ENCODE results near the gene EFNB1. TPM values are rescaled to one million over a fixed set of nuclear protein-coding genes. Genes with fewer than 3 reads are reported as not detected.
"Not testable (repeated sequence)": the region's sequence is repeated elsewhere in the genome, so short reads cannot be mapped to it uniquely, and the experiment has no call there.

The EFNB1 gene
- total RNA-seq = 10 to 100 TPM; 23.7 to 42.4 TPM

- peak; percentile 96 for DNase-seq (ENCODE audit: low spot score)
- Histone ChIP-seq H3K4me1 (peaks cover 0 to 22% of the 10 kb centered on the region in 2 donors), H3K36me3 (no peaks in the 10 kb centered on the region), H3K9me3 (no peaks in the 10 kb centered on the region), H3K27ac (peak within 1 kb of the TSS; percentile 81 to 87), H3K4me3 (peak within 1 kb of the TSS; percentile 64 to 74), H3K27me3 (no peaks in the 10 kb centered on the region)
- no peak for TF ChIP-seq CTCF (IDR thresholded peaks at IDR 0.05)
Observed at GRCh38 chrX:68828740-68829581, at the start of gene EFNB1. Gene EFNB1, plus strand, starts transcription at chrX:68829021. Its CDS starts 756 bp downstream, at chrX:68829777.

- H3K9me3 ChIP-seq = peaks cover 0 to 18% of the 10 kb centered on the region in 2 donors
- H3K27ac ChIP-seq; H3K4me1 ChIP-seq; H3K27me3 ChIP-seq; H3K36me3 ChIP-seq; H3K4me3 ChIP-seq; DNase-seq (ENCODE audit: low spot score): not testable (repeated sequence)
Observed at GRCh38 chrX:68781295-68781694, 47.5 kb upstream of the EFNB1 start.

GRCh38 chrX:68784816-68785215 lies 44.0 kb upstream of the EFNB1 start:
- Histone ChIP-seq H3K4me3 (no peak overlapping the region), H3K27ac (no peak overlapping the region), H3K4me1 (no peaks in the 10 kb centered on the region), H3K36me3 (no peaks in the 10 kb centered on the region), H3K27me3 (no peaks in the 10 kb centered on the region), H3K9me3 (peaks cover 0 to 6% of the 10 kb centered on the region in 2 donors)
- no peak for TF ChIP-seq CTCF (IDR thresholded peaks at IDR 0.05)
- DNase-seq (ENCODE audit: low spot score) = no peak

GRCh38 chrX:68786581-68786980 lies 42.2 kb upstream of the EFNB1 start:
- not testable (repeated sequence) for H3K9me3 ChIP-seq; H3K27me3 ChIP-seq; H3K4me3 ChIP-seq; H3K4me1 ChIP-seq; DNase-seq (ENCODE audit: low spot score); H3K36me3 ChIP-seq; H3K27ac ChIP-seq

GRCh38 chrX:68789966-68790365 lies 38.9 kb upstream of the EFNB1 start:
- TF ChIP-seq CTCF (IDR thresholded peaks at IDR 0.05) = no peak
- no peak overlapping the region for H3K27ac ChIP-seq

GRCh38 chrX:68792083-68792482 lies 36.7 kb upstream of the EFNB1 start:
- Histone ChIP-seq H3K36me3 (no peaks in the 10 kb centered on the region), H3K4me3 (no peak overlapping the region), H3K27ac (no peak overlapping the region), H3K27me3 (no peaks in the 10 kb centered on the region), H3K4me1 (no peaks in the 10 kb centered on the region), H3K9me3 (no peaks in the 10 kb centered on the region)
- TF ChIP-seq CTCF (IDR thresholded peaks at IDR 0.05) = no peak
- no peak for DNase-seq (ENCODE audit: low spot score)

More at GRCh38 chrX:68789966-68790365, 38.9 kb upstream of the EFNB1 start:
- no peak for DNase-seq (ENCODE audit: low spot score)
- Histone ChIP-seq H3K36me3 (no peaks in the 10 kb centered on the region), H3K27me3 (no peaks in the 10 kb centered on the region), H3K4me3 (no peak overlapping the region), H3K4me1 (no peaks in the 10 kb centered on the region), H3K9me3 (no peaks in the 10 kb centered on the region)

GRCh38 chrX:68794461-68794860 lies 34.4 kb upstream of the EFNB1 start:
- Histone ChIP-seq H3K4me1 (no peaks in the 10 kb centered on the region), H3K9me3 (peaks cover 0 to 13% of the 10 kb centered on the region in 2 donors), H3K27me3 (no peaks in the 10 kb centered on the region), H3K36me3 (no peaks in the 10 kb centered on the region), H3K4me3 (no peak overlapping the region), H3K27ac (no peak overlapping the region)
- DNase-seq (ENCODE audit: low spot score) = no peak
- TF ChIP-seq CTCF (IDR thresholded peaks at IDR 0.05) = no peak
